Smooth muscle cell of the umbilical artery (primary cell): ENCODE measurements around the gene ART4. TPM values are rescaled to one million over a fixed set of nuclear protein-coding genes. Genes with fewer than 3 reads are reported as not detected.

Source experiments
- total RNA-seq: library from RNA; depleted of rRNA; stranded (reverse); fragments of >200 nt; gene quantifications from 2 replicates; pipeline ENCODE4 v1.2.3, GENCODE V29; 2014

ART4 gene
- total RNA-seq, result 2.6 and 6.5 TPM in 2 replicates

DNA sequence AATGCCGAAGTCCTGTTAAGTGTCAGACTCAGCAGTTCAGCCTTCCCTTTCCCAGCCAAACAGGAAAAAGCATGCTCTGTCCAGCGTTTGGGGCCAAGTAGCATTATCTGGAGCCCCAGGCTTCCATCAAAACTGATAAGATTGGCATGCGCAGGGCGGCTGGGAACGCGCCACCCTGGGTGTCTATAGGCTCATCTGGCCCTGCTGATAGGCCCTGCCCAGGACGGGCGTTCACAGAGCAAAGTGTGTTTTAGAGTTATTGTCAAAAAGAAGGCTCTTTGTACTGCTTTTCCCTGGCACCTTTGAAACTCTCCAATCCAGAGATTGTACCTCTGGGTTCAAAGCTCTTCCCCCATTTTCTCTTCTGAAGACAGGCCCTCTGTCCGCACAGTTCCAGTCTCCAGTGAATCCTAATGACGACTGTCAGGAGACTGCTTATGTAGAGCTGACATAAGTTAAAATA is at the start of gene ART4:
TSS of gene ART4 (minus strand) at position 102 of the 463 bp plus-strand sequence. CDS start 413 bp downstream, outside the sequence.

GRCh38 chr12:14885718-14886221 is 42.4 kb upstream of the ART4 start, which contains the start of gene MGP:
MGP (minus strand) TSS chr12:14885854; CDS start chr12:14885791, 63 bp downstream.

GRCh38 chr12:14814014-14814413 is 29.3 kb downstream of the ART4 start, which contains the start of gene SMCO3:
SMCO3 (minus strand) TSS chr12:14814182; CDS start chr12:14806680, 7,502 bp downstream.

DNA sequence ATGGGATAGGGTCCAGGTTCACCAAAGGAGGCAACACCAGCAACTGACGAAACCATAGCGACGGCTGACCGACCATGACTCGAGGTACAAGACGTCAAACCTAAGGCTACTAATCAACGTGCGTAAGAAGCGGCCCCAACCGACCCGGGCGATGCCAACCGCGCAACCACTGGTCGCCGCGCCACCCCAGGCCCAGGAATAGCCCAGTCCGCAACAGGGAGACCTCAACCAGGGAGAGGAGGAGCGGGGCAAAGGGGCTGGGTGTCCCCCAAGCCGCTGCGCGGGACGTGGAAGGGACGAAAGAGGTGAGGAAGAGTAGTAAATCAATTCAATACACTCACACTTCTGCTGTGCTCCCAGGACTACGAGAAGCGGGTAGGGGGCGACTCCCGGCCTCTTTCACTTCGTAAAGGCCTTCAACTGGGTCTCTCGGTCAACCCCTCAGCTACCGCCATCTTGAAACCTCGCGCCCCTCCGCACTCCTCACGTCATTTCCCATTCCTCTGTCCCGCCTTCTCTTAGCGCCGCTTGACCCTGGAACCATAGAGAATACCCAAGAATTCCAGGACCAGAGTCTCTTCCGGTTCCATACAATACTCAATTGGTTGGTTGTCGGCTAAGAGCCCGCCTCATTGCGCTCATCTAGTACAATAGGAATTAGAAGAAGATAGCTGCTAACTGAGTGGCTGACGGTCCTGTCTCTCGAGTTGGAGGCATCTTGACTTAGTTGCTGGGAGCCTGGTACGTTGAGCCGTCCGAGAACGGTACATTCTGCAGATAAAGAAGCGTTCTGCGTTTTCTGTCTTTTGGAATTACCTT is 40.1 kb downstream of the ART4 start, which contains the start of the genes C12orf60 and WBP11:
TSS of gene C12orf60 (plus strand) at position 660 of the 819 bp plus-strand sequence. CDS start 19,266 bp downstream, outside the sequence.
TSS of gene WBP11 (minus strand) at position 468 of the 819 bp plus-strand sequence. CDS start 2,095 bp downstream, outside the sequence.

Other genes with a start within 250 kb of the ART4 start
- not detected in 2 replicates for gene GUCY2C, start 146.9 kb downstream of the ART4 start, total RNA-seq
- 8.6 and 12.2 TPM in 2 replicates for gene WBP11, start 40.0 kb downstream of the ART4 start, total RNA-seq
- gene C12orf60, start 39.9 kb downstream of the ART4 start, total RNA-seq, result 1.0 and 1.2 TPM in 2 replicates
- 3.5 and 10.1 TPM in 2 replicates for gene SMCO3, start 29.3 kb downstream of the ART4 start, total RNA-seq
- 6.7 and 31.5 TPM in 2 replicates for gene MGP, start 42.3 kb upstream of the ART4 start, total RNA-seq
- gene ERP27, start 95.0 kb upstream of the ART4 start, total RNA-seq, result not detected in 2 replicates
- 7.1 and 22.5 TPM in 2 replicates for gene ARHGDIB, start 118.1 kb upstream of the ART4 start, total RNA-seq
- not detected in 2 replicates for gene PDE6H, start 129.5 kb upstream of the ART4 start, total RNA-seq